ENCODE data around the gene BROX.

- TF ChIP-seq CTCF (IDR thresholded peaks at IDR 0.05): no peak
- no peak for TF ChIP-seq POLR2A (IDR thresholded peaks at IDR 0.05)
These were observed 778 bp upstream of the BROX start for GRCh38 chr1:222711319-222712252.
